ENCODE data around the gene NOSIP. TPM values are rescaled to one million over a fixed set of nuclear protein-coding genes. Genes with fewer than 3 reads are reported as not detected.

The NOSIP gene
- total RNA-seq, 1 donor from 2014 or later: 83.8 TPM

DNA sequence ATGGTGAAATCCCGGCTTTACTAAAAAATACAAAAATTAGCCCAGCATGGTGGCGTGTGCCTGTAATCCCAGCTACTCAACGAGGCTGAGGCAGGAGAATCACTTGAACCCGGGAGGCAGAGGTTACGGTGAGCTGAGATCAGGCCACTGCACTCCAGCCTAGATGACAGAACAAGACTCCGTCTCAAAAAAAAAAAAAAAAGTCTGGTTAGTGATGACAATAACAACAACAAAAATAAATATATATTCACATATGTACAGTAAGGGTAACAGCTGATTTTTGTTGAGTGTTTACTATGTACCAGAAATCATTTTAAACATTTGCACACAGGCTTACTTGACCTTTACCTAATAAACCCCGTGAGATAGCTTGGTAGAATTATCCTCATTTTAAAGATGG is 36.6 kb upstream of the NOSIP start:
- peaks cover 27% of the 10 kb centered on the region for H3K36me3 ChIP-seq (ENCODE audit: insufficient read depth, low read length)
- H3K4me3 ChIP-seq (ENCODE audit: insufficient read depth, low read depth, low read length): no peak overlapping the region
- Mint-ChIP-seq H3K27ac (ENCODE audit: unreplicated experiment) (peak overlapping the region; percentile 41), H3K27me3 (ENCODE audit: low read depth, unreplicated experiment) (no peaks in the 10 kb centered on the region), H3K36me3 (ENCODE audit: low read depth, unreplicated experiment) (peaks cover 18% of the 10 kb centered on the region), H3K4me1 (ENCODE audit: low read depth, unreplicated experiment) (peaks cover 16% of the 10 kb centered on the region), H3K9me3 (ENCODE audit: unreplicated experiment) (peaks cover 2% of the 10 kb centered on the region), H3K4me3 (ENCODE audit: unreplicated experiment) (no peak overlapping the region)
- H3K4me1 ChIP-seq (ENCODE audit: insufficient read depth, low read length): peaks cover 21% of the 10 kb centered on the region
- peaks cover 51% of the 10 kb centered on the region for H4K20me1 ChIP-seq (ENCODE audit: insufficient read depth, low read length)
- FAIRE-seq (no peak), DNase-seq (ENCODE audit: low read depth) (no peak)
- H3K27ac ChIP-seq (ENCODE audit: low read depth, low read length): no peak overlapping the region
- H3K9me3 ChIP-seq (ENCODE audit: insufficient read depth, low read depth, low read length): no peaks in the 10 kb centered on the region
- no peaks in the 10 kb centered on the region for H3K27me3 ChIP-seq (ENCODE audit: insufficient read depth, low read length)
- TF ChIP-seq CTCF (IDR thresholded peaks at IDR 0.05; ENCODE audit: insufficient read depth, low read depth, low read length) (no peak), EZH2 (IDR thresholded peaks at IDR 0.05; ENCODE audit: insufficient read depth, low read length) (no peak)
- peaks cover 52% of the 10 kb centered on the region for H3K79me2 ChIP-seq (ENCODE audit: insufficient read depth, low read length)
- no peak overlapping the region for H2AFZ ChIP-seq (ENCODE audit: low read depth, low read length)
- no peak overlapping the region for H3K4me2 ChIP-seq (ENCODE audit: low read length)
- H3K9ac ChIP-seq (ENCODE audit: low read length): no peak overlapping the region

DNA sequence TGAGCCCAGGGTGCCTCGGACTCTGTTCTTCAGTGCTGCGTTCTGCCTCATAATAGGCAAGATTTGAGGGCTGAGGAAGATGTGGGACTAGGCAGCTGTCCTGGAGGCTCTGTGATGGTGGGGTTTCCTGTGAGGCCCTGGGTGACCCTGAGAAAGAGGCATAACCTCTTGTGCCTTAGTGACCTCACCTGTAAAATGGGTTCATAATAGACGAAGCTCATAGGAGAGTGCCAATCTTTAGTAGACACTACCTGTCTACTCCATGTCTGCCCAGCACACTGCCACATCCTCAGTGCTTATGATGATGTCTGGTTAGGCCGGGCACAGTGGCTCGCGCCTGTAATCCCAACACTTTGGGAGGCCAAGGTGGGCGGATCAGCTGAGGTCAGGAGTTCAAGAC is 36.2 kb upstream of the NOSIP start:
- Mint-ChIP-seq H3K9me3 (ENCODE audit: unreplicated experiment) (peaks cover 2% of the 10 kb centered on the region), H3K4me3 (ENCODE audit: unreplicated experiment) (no peak overlapping the region), H3K27ac (ENCODE audit: unreplicated experiment) (peak overlapping the region; percentile 41), H3K4me1 (ENCODE audit: low read depth, unreplicated experiment) (peaks cover 16% of the 10 kb centered on the region), H3K27me3 (ENCODE audit: low read depth, unreplicated experiment) (no peaks in the 10 kb centered on the region), H3K36me3 (ENCODE audit: low read depth, unreplicated experiment) (peaks cover 17% of the 10 kb centered on the region)
- H3K79me2 ChIP-seq (ENCODE audit: insufficient read depth, low read length): peaks cover 52% of the 10 kb centered on the region
- H3K27me3 ChIP-seq (ENCODE audit: insufficient read depth, low read length): no peaks in the 10 kb centered on the region
- no peak overlapping the region for H3K27ac ChIP-seq (ENCODE audit: low read depth, low read length)
- DNase-seq (ENCODE audit: low read depth) (no peak), FAIRE-seq (no peak)
- H3K36me3 ChIP-seq (ENCODE audit: insufficient read depth, low read length): peaks cover 23% of the 10 kb centered on the region
- H3K4me1 ChIP-seq (ENCODE audit: insufficient read depth, low read length): peaks cover 21% of the 10 kb centered on the region
- no peaks in the 10 kb centered on the region for H3K9me3 ChIP-seq (ENCODE audit: insufficient read depth, low read depth, low read length)
- H2AFZ ChIP-seq (ENCODE audit: low read depth, low read length): no peak overlapping the region
- H3K4me3 ChIP-seq (ENCODE audit: insufficient read depth, low read depth, low read length): no peak overlapping the region
- no peak for TF ChIP-seq EZH2 (IDR thresholded peaks at IDR 0.05; ENCODE audit: insufficient read depth, low read length)
- TF ChIP-seq CTCF (IDR thresholded peaks at IDR 0.05; ENCODE audit: insufficient read depth, low read depth, low read length): no peak
- peaks cover 47% of the 10 kb centered on the region for H4K20me1 ChIP-seq (ENCODE audit: insufficient read depth, low read length)
- no peak overlapping the region for H3K4me2 ChIP-seq (ENCODE audit: low read length)
- no peak overlapping the region for H3K9ac ChIP-seq (ENCODE audit: low read length)

GRCh38 chr19:49615861-49616260 is 35.5 kb upstream of the NOSIP start:
- Histone ChIP-seq H3K27ac (ENCODE audit: low read depth, low read length) (no peak overlapping the region), H3K27me3 (ENCODE audit: insufficient read depth, low read length) (no peaks in the 10 kb centered on the region), H4K20me1 (ENCODE audit: insufficient read depth, low read length) (peaks cover 48% of the 10 kb centered on the region), H3K4me3 (ENCODE audit: insufficient read depth, low read depth, low read length) (no peak overlapping the region), H3K4me1 (ENCODE audit: insufficient read depth, low read length) (peaks cover 21% of the 10 kb centered on the region), H2AFZ (ENCODE audit: low read depth, low read length) (no peak overlapping the region), H3K79me2 (ENCODE audit: insufficient read depth, low read length) (peaks cover 58% of the 10 kb centered on the region), H3K36me3 (ENCODE audit: insufficient read depth, low read length) (peaks cover 22% of the 10 kb centered on the region), H3K9me3 (ENCODE audit: insufficient read depth, low read depth, low read length) (no peaks in the 10 kb centered on the region), H3K9ac (ENCODE audit: low read length) (no peak overlapping the region), H3K4me2 (ENCODE audit: low read length) (no peak overlapping the region)
- no peak for DNase-seq (ENCODE audit: low read depth)
- TF ChIP-seq CTCF (IDR thresholded peaks at IDR 0.05; ENCODE audit: insufficient read depth, low read depth, low read length): no peak
- Mint-ChIP-seq H3K4me1 (ENCODE audit: low read depth, unreplicated experiment) (peaks cover 16% of the 10 kb centered on the region), H3K4me3 (ENCODE audit: unreplicated experiment) (no peak overlapping the region), H3K27me3 (ENCODE audit: low read depth, unreplicated experiment) (no peaks in the 10 kb centered on the region), H3K27ac (ENCODE audit: unreplicated experiment) (no peak overlapping the region), H3K36me3 (ENCODE audit: low read depth, unreplicated experiment) (peaks cover 17% of the 10 kb centered on the region), H3K9me3 (ENCODE audit: unreplicated experiment) (peaks cover 2% of the 10 kb centered on the region)
- no peak for FAIRE-seq

All from astrocyte (in vitro differentiated cells and primary cell).